ENCODE results near the gene TLE5.

Gene TLE5

GRCh38 chr19:3045885-3046697 is 16.2 kb downstream of the TLE5 start:
- no peak for DNase-seq (ENCODE audit: low read depth, low spot score)
- no peak overlapping the region for H3K4me3 ChIP-seq (ENCODE audit: low read depth, low read length)
- in situ Hi-C loops (cut with HindIII; ENCODE audit: low sequenced_read_pairs) = no loop called here
- TF ChIP-seq CTCF (IDR thresholded peaks at IDR 0.05; ENCODE audit: low read depth, low read length) = no peak

DNA sequence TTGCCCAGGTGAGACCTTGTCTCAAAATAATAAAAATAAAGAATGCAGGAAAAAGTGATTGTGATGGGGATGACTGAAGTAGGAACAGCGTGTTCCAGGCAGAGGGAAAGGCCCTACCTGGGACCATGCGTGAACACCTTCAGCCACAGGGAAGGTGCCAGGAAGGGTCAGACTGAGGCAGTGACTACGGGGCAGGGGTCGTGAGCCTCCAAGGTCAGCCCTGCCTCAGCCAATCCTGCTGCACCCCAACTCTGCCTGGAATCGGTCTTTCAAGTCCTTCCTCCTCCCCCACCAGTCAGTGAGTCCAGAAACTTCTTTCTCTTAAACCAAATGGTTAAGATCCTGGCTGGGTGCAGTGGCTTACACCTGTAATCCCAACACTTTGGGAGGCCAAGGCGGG is 17.1 kb downstream of the TLE5 start:
- in situ Hi-C loops (cut with HindIII; ENCODE audit: low sequenced_read_pairs) = no loop called here
- H3K4me3 ChIP-seq (ENCODE audit: low read depth, low read length) = no peak overlapping the region
- no peak for DNase-seq (ENCODE audit: low read depth, low spot score)
- no peak for TF ChIP-seq CTCF (IDR thresholded peaks at IDR 0.05; ENCODE audit: low read depth, low read length)

- no peak for TF ChIP-seq CTCF (IDR thresholded peaks at IDR 0.05; ENCODE audit: low read depth, low read length)
Observed at GRCh38 chr19:3042621-3043267, 19.6 kb downstream of the TLE5 start.

GRCh38 chr19:3041761-3042620 is 20.3 kb downstream of the TLE5 start:
- DNase-seq (ENCODE audit: low read depth, low spot score) = no peak
- TF ChIP-seq CTCF (IDR thresholded peaks at IDR 0.05; ENCODE audit: low read depth, low read length) = no peak
- in situ Hi-C loops (cut with HindIII; ENCODE audit: low sequenced_read_pairs) = no loop called here
- no peak overlapping the region for H3K4me3 ChIP-seq (ENCODE audit: low read depth, low read length)

More at GRCh38 chr19:3042621-3043267, 19.6 kb downstream of the TLE5 start:
- in situ Hi-C loops (cut with HindIII; ENCODE audit: low sequenced_read_pairs) = no loop called here
- DNase-seq (ENCODE audit: low read depth, low spot score) = no peak
- no peak overlapping the region for H3K4me3 ChIP-seq (ENCODE audit: low read depth, low read length)

- no peak for DNase-seq (ENCODE audit: low read depth, low spot score)
- in situ Hi-C loops (cut with HindIII; ENCODE audit: low sequenced_read_pairs) = no loop called here
- no peak for TF ChIP-seq CTCF (IDR thresholded peaks at IDR 0.05; ENCODE audit: low read depth, low read length)
- H3K4me3 ChIP-seq (ENCODE audit: low read depth, low read length) = no peak overlapping the region
Observed at GRCh38 chr19:3041327-3041726, 21.0 kb downstream of the TLE5 start.

GRCh38 chr19:3039641-3040077 is 22.6 kb downstream of the TLE5 start:
- TF ChIP-seq CTCF (IDR thresholded peaks at IDR 0.05; ENCODE audit: low read depth, low read length) = no peak
- H3K4me3 ChIP-seq (ENCODE audit: low read depth, low read length) = no peak overlapping the region
- in situ Hi-C loops (cut with HindIII; ENCODE audit: low sequenced_read_pairs) = no loop called here
- no peak for DNase-seq (ENCODE audit: low read depth, low spot score)

Data from astrocyte of the spinal cord (primary cell).